ENCODE results near the gene MRPL34. TPM values are rescaled to one million over a fixed set of nuclear protein-coding genes. Genes with fewer than 3 reads are reported as not detected.
"Not testable (repeated sequence)": the region's sequence is repeated elsewhere in the genome, so short reads cannot be mapped to it uniquely, and the experiment has no call there.

The MRPL34 gene
- total and polyA plus RNA-seq, 10 donors = 37.5 to 153 (median 74.7) TPM

DNA sequence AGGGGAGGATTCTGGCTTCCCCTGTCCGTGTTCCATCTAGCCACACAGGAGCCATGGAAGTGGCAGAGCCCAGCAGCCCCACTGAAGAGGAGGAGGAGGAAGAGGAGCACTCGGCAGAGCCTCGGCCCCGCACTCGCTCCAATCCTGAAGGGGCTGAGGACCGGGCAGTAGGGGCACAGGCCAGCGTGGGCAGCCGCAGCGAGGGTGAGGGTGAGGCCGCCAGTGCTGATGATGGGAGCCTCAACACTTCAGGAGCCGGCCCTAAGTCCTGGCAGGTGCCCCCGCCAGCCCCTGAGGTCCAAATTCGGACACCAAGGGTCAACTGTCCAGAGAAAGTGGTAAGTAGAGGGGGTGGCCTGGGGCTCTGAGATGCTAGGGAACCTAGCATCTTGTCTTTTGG is 36.9 kb upstream of the MRPL34 start:
- WGBS, 5 donors = 91 to 94% (median 93%) methylated on average over 3 to 13 of the region's 13 CpGs
- DNase-seq = no peak
- H3K27ac ChIP-seq = no peak overlapping the region
- peaks cover 2 to 53% (median 39%) of the 10 kb centered on the region in 6 donors for H3K36me3 ChIP-seq
- H3K9me3 ChIP-seq = no peaks in the 10 kb centered on the region
- no peak overlapping the region for H3K4me3 ChIP-seq
- intact Hi-C loops (cut with DNase I; ENCODE audit: low total_unique reads) = no loop called here
- TF ChIP-seq, protein P1, sequence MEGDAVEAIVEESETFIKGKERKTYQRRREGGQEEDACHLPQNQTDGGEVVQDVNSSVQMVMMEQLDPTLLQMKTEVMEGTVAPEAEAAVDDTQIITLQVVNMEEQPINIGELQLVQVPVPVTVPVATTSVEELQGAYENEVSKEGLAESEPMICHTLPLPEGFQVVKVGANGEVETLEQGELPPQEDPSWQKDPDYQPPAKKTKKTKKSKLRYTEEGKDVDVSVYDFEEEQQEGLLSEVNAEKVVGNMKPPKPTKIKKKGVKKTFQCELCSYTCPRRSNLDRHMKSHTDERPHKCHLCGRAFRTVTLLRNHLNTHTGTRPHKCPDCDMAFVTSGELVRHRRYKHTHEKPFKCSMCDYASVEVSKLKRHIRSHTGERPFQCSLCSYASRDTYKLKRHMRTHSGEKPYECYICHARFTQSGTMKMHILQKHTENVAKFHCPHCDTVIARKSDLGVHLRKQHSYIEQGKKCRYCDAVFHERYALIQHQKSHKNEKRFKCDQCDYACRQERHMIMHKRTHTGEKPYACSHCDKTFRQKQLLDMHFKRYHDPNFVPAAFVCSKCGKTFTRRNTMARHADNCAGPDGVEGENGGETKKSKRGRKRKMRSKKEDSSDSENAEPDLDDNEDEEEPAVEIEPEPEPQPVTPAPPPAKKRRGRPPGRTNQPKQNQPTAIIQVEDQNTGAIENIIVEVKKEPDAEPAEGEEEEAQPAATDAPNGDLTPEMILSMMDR (IDR thresholded peaks at IDR 0.05 in 8 of 11, conservative IDR thresholded peaks at IDR 0.05 in 3 of 11) = no peak
- TF ChIP-seq POLR2A (IDR thresholded peaks at IDR 0.05) (no peak), POLR2AphosphoS5 (IDR thresholded peaks at IDR 0.05) (no peak)
- H3K27me3 ChIP-seq (replicated peaks in 1 of 7) = no peaks in the 10 kb centered on the region
- peaks cover 13 to 48% (median 33%) of the 10 kb centered on the region in 6 donors for H3K4me1 ChIP-seq

DNA sequence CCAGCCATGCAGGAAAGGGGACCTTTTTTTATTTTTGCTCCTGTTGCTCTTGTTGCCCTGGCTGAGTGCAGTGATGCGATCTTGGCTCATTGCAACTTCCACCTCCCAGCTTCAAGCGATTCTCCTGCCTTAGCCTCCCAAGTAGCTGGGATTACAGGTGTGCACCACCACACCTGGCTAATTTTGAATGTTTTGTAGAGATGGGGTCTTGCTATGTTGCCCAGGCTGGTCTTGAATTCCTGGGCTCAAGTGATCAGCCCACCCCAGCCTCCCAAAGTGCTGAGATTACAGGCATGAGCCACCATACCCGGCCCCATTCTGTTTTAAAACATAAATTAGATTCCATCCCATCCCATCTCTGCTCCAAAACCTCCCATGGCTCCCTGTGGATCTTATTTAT is 30.8 kb upstream of the MRPL34 start:
- H3K27me3 ChIP-seq (replicated peaks in 1 of 7); DNase-seq; H3K9me3 ChIP-seq; intact Hi-C loops (cut with DNase I; ENCODE audit: low total_unique reads); H3K4me3 ChIP-seq; H3K27ac ChIP-seq; H3K4me1 ChIP-seq: not testable (repeated sequence)
- peaks cover 4 to 99% (median 71%) of the 10 kb centered on the region in 6 donors for H3K36me3 ChIP-seq
- WGBS, 5 donors = 92 to 98% (median 96%) methylated on average over 3 of the region's 3 CpGs

DNA sequence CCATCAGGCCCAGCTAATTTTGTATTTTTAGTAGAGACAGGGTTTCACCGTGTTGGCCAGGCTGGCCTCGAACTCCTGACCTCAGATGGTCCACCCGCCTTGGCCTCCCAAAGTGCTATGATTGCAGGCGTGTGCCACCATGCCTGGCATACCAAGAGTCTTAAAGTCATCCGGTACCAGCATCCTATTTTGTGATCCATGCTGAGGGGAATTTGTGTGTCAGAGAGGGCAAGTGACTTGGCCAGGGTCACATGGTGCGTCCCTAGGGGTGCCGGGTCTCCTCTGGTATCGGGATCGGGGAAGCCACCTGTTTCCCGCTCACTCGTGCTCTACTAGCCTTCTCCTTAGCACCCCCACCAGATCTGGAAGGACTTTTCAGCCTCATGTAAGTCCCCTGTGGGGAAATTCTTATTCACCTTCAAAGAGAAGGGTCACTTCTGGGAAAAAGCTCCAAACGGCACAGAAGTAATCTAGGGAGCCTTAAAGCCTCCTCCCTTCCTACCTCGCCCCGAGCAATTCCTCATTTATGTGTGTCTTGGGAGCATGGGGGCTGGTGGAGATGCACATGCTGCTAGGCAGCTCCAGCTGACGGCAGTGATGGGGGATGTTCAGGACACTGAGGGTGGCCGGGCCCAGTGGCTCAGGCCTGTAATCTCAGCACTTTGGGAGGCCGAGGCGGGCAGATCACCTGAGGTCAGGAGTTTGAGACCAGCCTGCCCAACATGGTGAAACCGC is 30.1 kb upstream of the MRPL34 start:
- no peak overlapping the region for H3K4me3 ChIP-seq
- H3K27me3 ChIP-seq (replicated peaks in 1 of 7) = no peaks in the 10 kb centered on the region
- H3K36me3 ChIP-seq = peaks cover 4 to 91% (median 68%) of the 10 kb centered on the region in 6 donors
- WGBS, 5 donors = 92 to 97% (median 94%) methylated on average over 19 of the region's 19 CpGs
- no peaks in the 10 kb centered on the region for H3K4me1 ChIP-seq
- no peaks in the 10 kb centered on the region for H3K9me3 ChIP-seq
- TF ChIP-seq POLR2AphosphoS5 (IDR thresholded peaks at IDR 0.05) (no peak), POLR2A (IDR thresholded peaks at IDR 0.05) (no peak)
- TF ChIP-seq, protein P1 (IDR thresholded peaks at IDR 0.05 in 8 of 11, conservative IDR thresholded peaks at IDR 0.05 in 3 of 11) = no peak
- intact Hi-C loops (cut with DNase I; ENCODE audit: low total_unique reads) = no loop called here
- H3K27ac ChIP-seq = no peak overlapping the region
- DNase-seq = no peak

DNA sequence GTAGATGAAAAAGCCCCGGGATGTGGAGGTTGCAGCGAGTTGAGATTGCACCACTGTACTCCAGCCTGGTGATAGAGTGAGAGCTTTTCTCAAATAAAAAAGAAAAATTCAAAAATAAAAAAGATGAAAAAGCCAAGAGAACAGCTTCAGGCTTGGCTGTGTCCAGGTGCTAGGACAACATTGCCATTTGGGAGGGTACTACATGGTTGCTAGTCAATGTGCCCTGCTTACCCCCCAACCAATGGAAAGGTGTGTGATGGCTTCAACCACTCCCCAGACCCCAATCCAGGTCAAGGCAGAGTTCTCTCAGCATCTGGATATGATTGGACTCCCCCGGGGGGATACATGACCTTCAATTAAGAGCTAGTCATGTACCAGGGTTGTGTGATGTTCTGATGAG is 26.2 kb upstream of the MRPL34 start:
- peaks cover 0 to 24% (median 14%) of the 10 kb centered on the region in 7 donors for H3K27me3 ChIP-seq (replicated peaks in 1 of 7)
- H3K9me3 ChIP-seq = no peaks in the 10 kb centered on the region
- H3K4me1 ChIP-seq = peaks cover 11 to 24% (median 19%) of the 10 kb centered on the region in 6 donors
- no peak overlapping the region for H3K4me3 ChIP-seq
- no peak overlapping the region for H3K27ac ChIP-seq
- H3K36me3 ChIP-seq = peaks cover 0 to 67% (median 38%) of the 10 kb centered on the region in 6 donors
- WGBS, 5 donors = 66 to 91% (median 76%) methylated on average over 3 of the region's 3 CpGs
- intact Hi-C loops (cut with DNase I; ENCODE audit: low total_unique reads) = no loop called here
- TF ChIP-seq, protein P1 (IDR thresholded peaks at IDR 0.05 in 8 of 11, conservative IDR thresholded peaks at IDR 0.05 in 3 of 11) = no peak
- no peak for TF ChIP-seq POLR2AphosphoS5 (IDR thresholded peaks at IDR 0.05)
- TF ChIP-seq POLR2A (IDR thresholded peaks at IDR 0.05) = no peak
- DNase-seq = no peak
